H9 (cell line): ENCODE measurements around the gene STOX1. TPM values are rescaled to one million over a fixed set of nuclear protein-coding genes. Genes with fewer than 3 reads are reported as not detected.

Experiments used
- DNase-seq: peaks from one replicate; pipeline ENCODE4 v3.0.0-alpha.2; 2017
- H2AFZ ChIP-seq: one replicate; pipeline ENCODE4 v1.6.1; 2013; ENCODE audit warnings: mild to moderate bottlenecking, low read length, control low read depth, moderate library complexity
- H2AK5ac ChIP-seq: 2 replicates; pipeline ENCODE4 v1.6.1; 2013; ENCODE audit warnings: low read length, control low read depth, mixed read lengths; ENCODE audit not compliant: insufficient read length
- H2BK120ac ChIP-seq: one replicate; pipeline ENCODE4 v1.6.1; 2013; ENCODE audit warnings: low read depth, mild to moderate bottlenecking, low read length, control low read depth, inconsistent platforms; ENCODE audit not compliant: poor library complexity, severe bottlenecking
- H2BK12ac ChIP-seq: 2 replicates; pipeline ENCODE4 v1.6.1; 2013; ENCODE audit warnings: low read length, control low read depth, mixed read lengths, low read depth; ENCODE audit not compliant: insufficient read length
- H2BK15ac ChIP-seq: 2 replicates; pipeline ENCODE4 v1.6.1; 2013; ENCODE audit warnings: low read depth, low read length, control low read depth
- H2BK20ac ChIP-seq: one replicate; pipeline ENCODE4 v1.6.1; 2013; ENCODE audit warnings: low read depth, mild to moderate bottlenecking, low read length, control low read depth, inconsistent platforms; ENCODE audit not compliant: poor library complexity, severe bottlenecking
- H2BK5ac ChIP-seq: 2 replicates; pipeline ENCODE4 v1.6.1; 2013; ENCODE audit warnings: low read length, control low read depth, mixed read lengths; ENCODE audit not compliant: insufficient read length
- H3K14ac ChIP-seq: 2 replicates; pipeline ENCODE4 v1.6.1; 2013; ENCODE audit warnings: low read length, control low read depth; ENCODE audit not compliant: insufficient read depth
- H3K18ac ChIP-seq: 2 replicates; pipeline ENCODE4 v1.6.1; 2013; ENCODE audit warnings: low read depth, mild to moderate bottlenecking, mixed read lengths, low read length, control low read depth; ENCODE audit not compliant: insufficient read length
- H3K23ac ChIP-seq: 2 replicates; pipeline ENCODE4 v1.6.1; 2013; ENCODE audit warnings: low read length, control low read depth, mixed read lengths, low read depth; ENCODE audit not compliant: insufficient read length
- H3K23me2 ChIP-seq: 2 replicates; pipeline ENCODE4 v1.6.1; 2013; ENCODE audit warnings: low read depth, mild to moderate bottlenecking, mixed read lengths, low read length, control low read depth; ENCODE audit not compliant: insufficient read length, poor library complexity, severe bottlenecking
- H3K27ac ChIP-seq: 2 replicates; pipeline ENCODE4 v1.5.1; 2013; ENCODE audit warnings: low read length, control low read depth, mixed read lengths, low read depth; ENCODE audit not compliant: insufficient read length
- H3K27me3 ChIP-seq: 2 replicates; pipeline ENCODE4 v1.6.1; 2013; ENCODE audit warnings: low read length, control low read depth, inconsistent platforms; ENCODE audit not compliant: insufficient read depth
- H3K4ac ChIP-seq: 2 replicates; pipeline ENCODE4 v1.6.1; 2013; ENCODE audit warnings: low read depth, mild to moderate bottlenecking, control low read depth, inconsistent platforms, low read length, moderate library complexity
- H3K4me1 ChIP-seq: 2 replicates; pipeline ENCODE4 v1.6.1; 2013; ENCODE audit warnings: low read length, control low read depth, inconsistent platforms; ENCODE audit not compliant: insufficient read depth
- H3K4me2 ChIP-seq: 2 replicates; pipeline ENCODE4 v1.6.1; 2013; ENCODE audit warnings: low read length, control low read depth, mixed read lengths; ENCODE audit not compliant: insufficient read length, insufficient read depth
- H3K56ac ChIP-seq: 2 replicates; pipeline ENCODE4 v1.6.1; 2013; ENCODE audit warnings: low read depth, mild to moderate bottlenecking, mixed read lengths, low read length, control low read depth; ENCODE audit not compliant: insufficient read length
- H3K79me1 ChIP-seq: 2 replicates; pipeline ENCODE4 v1.6.1; 2013; ENCODE audit warnings: low read depth, mild to moderate bottlenecking, moderate library complexity, low read length, control low read depth, inconsistent platforms; ENCODE audit not compliant: insufficient read depth, poor library complexity, severe bottlenecking
- H3K79me2 ChIP-seq: 2 replicates; pipeline ENCODE4 v1.6.1; 2013; ENCODE audit warnings: low read length, control low read depth, inconsistent platforms; ENCODE audit not compliant: insufficient read depth
- H3K9ac ChIP-seq: 2 replicates; pipeline ENCODE4 v1.6.1; 2013; ENCODE audit warnings: low read length, control low read depth, mixed read lengths; ENCODE audit not compliant: insufficient read length; ENCODE audit errors: extremely low read depth
- H3K9me3 ChIP-seq: one replicate; pipeline ENCODE4 v1.6.1; 2013; ENCODE audit warnings: low read depth, low read length, inconsistent platforms; ENCODE audit not compliant: control insufficient read depth
- H3T11ph ChIP-seq: one replicate; pipeline ENCODE4 v1.6.1; 2013; ENCODE audit warnings: mild to moderate bottlenecking, low read length, control low read depth, inconsistent platforms
- H4K20me1 ChIP-seq: one replicate; pipeline ENCODE4 v1.6.1; 2013; ENCODE audit not compliant: control insufficient read depth, insufficient read length, insufficient read depth
- H4K5ac ChIP-seq: 2 replicates; pipeline ENCODE4 v1.6.1; 2013; ENCODE audit warnings: low read depth, mild to moderate bottlenecking, mixed read lengths, low read length, control low read depth; ENCODE audit not compliant: insufficient read length
- H4K8ac ChIP-seq: replicated peaks from 2 replicates; pipeline ENCODE4 v1.6.1; 2013; ENCODE audit warnings: low read length, control low read depth, mixed read lengths, low read depth; ENCODE audit not compliant: insufficient read length
- H4K91ac ChIP-seq: 2 replicates; pipeline ENCODE4 v1.6.1; 2013; ENCODE audit warnings: low read depth, mild to moderate bottlenecking, moderate library complexity, mixed read lengths, low read length, control low read depth; ENCODE audit not compliant: insufficient read length
- H3K27ac Mint-ChIP-seq, 3 experiments: 2 replicates in 2 of 3; 3 replicates in 1 of 3; pipeline ENCODE4 v1.8.0; 2020 to 2021; ENCODE audit warnings: mixed read lengths in 3 of 3, mild to moderate bottlenecking in 1 of 3, moderate library complexity in 1 of 3
- H3K27me3 Mint-ChIP-seq: 2 replicates; pipeline ENCODE4 v1.8.0; 2021; ENCODE audit warnings: low read depth, mild to moderate bottlenecking, moderate library complexity, mixed read lengths
- H3K36me3 Mint-ChIP-seq, 3 experiments: 2 replicates in 2 of 3; 3 replicates in 1 of 3; pipeline ENCODE4 v1.8.0; 2020 to 2021; ENCODE audit warnings: low read depth in 3 of 3, mixed read lengths in 3 of 3; ENCODE audit not compliant: insufficient read depth in 1 of 3
- H3K4me1 Mint-ChIP-seq, 2 experiments: 2 replicates each; pipeline ENCODE4 v1.8.0; 2020; ENCODE audit warnings: mixed read lengths in 2 of 2
- H3K4me3 Mint-ChIP-seq, 2 experiments: 2 replicates in 1 of 2; 3 replicates in 1 of 2; pipeline ENCODE4 v1.8.0; 2020 to 2021; ENCODE audit warnings: mild to moderate bottlenecking in 2 of 2, mixed read lengths in 2 of 2, moderate library complexity in 1 of 2
- H3K9me3 Mint-ChIP-seq, 2 experiments: 2 replicates in 1 of 2; 3 replicates in 1 of 2; pipeline ENCODE4 v1.8.0; 2020; ENCODE audit warnings: mild to moderate bottlenecking in 2 of 2, mixed read lengths in 2 of 2, moderate library complexity in 1 of 2
- WGBS: extraction: QIAGEN DNeasy Blood & Tissue Kit; methylation state at CpG from one replicate; pipeline ENCODE4 v1.1.7; 2013; ENCODE audit warnings: missing lambda C conversion rate, low lambda C conversion rate, mixed read lengths; ENCODE audit not compliant: insufficient read length; ENCODE audit errors: extremely low coverage; 5-methylcytosine and 5-hydroxymethylcytosine counted together
- total RNA-seq: library from RNA; stranded (reverse); gene quantifications from 2 replicates; pipeline ENCODE4 v1.2.1, GENCODE V29; 2021
- TF ChIP-seq, protein P1 (sequence below): fragments of 200-600 bp; sonication (generic); conservative IDR thresholded peaks from 3 replicates; pipeline ENCODE4 v1.8.0; 2021; ENCODE audit warnings: antibody characterized with exemption, mild to moderate bottlenecking

Gene STOX1
- total RNA-seq, 1 experiment from 2014 or later, result 5.8 TPM

DNA sequence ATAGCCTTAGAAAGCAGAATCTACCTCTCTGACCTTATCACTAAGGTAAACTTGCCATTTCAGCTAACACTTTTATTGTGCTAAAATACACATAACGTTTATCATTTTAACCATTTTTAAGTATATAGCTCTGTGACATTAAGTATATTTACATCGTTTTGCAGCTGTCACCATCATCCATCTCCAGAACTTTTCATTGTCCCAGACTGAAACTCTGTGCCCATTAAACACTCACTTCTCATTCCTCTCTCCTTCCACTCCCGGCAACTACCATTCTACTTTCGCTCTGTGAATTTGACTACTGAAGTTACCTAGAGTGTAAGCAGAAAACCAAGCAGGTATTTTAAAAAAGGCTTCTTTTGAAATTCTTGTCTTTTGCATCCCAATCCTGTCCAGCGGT lies 75.1 kb downstream of the STOX1 start:
- peaks cover 15 to 23% (median 20%) of the 10 kb centered on the region in 3 experiments; a peak in 6 of 7 replicates for H3K36me3 Mint-ChIP-seq
- H3K79me1 ChIP-seq, result no peaks in the 10 kb centered on the region
- H2BK12ac ChIP-seq, result no peak overlapping the region
- H3K9ac ChIP-seq, result no peak overlapping the region
- WGBS, result no CpG with 5 or more reads among the region's 5 CpGs
- no peak overlapping the region for H3K18ac ChIP-seq
- H4K8ac ChIP-seq, result no peak overlapping the region
- H3K56ac ChIP-seq, result no peak overlapping the region
- no peaks in the 10 kb centered on the region for H3K27me3 ChIP-seq
- no peak overlapping the region for H3K4ac ChIP-seq
- H2AFZ ChIP-seq, result no peak overlapping the region
- H4K20me1 ChIP-seq, result no peaks in the 10 kb centered on the region
- H2BK120ac ChIP-seq, result no peak overlapping the region
- H3K4me1 ChIP-seq, result no peaks in the 10 kb centered on the region
- H3K4me1 Mint-ChIP-seq, result peaks cover 20 to 22% of the 10 kb centered on the region in 2 experiments
- H3K9me3 ChIP-seq, result no peaks in the 10 kb centered on the region
- no peak overlapping the region for H4K5ac ChIP-seq
- H2AK5ac ChIP-seq, result no peak overlapping the region
- H3K9me3 Mint-ChIP-seq, result no peaks in the 10 kb centered on the region
- H3K4me2 ChIP-seq, result no peak overlapping the region
- H3K14ac ChIP-seq, result no peak overlapping the region
- no peak overlapping the region for H2BK20ac ChIP-seq
- peak overlapping the region; percentile 93 to 96 for H3K4me3 Mint-ChIP-seq
- H4K91ac ChIP-seq, result no peak overlapping the region
- no peak overlapping the region for H3K27ac ChIP-seq
- H3K27ac Mint-ChIP-seq, result no peak overlapping the region
- TF ChIP-seq, protein P1, sequence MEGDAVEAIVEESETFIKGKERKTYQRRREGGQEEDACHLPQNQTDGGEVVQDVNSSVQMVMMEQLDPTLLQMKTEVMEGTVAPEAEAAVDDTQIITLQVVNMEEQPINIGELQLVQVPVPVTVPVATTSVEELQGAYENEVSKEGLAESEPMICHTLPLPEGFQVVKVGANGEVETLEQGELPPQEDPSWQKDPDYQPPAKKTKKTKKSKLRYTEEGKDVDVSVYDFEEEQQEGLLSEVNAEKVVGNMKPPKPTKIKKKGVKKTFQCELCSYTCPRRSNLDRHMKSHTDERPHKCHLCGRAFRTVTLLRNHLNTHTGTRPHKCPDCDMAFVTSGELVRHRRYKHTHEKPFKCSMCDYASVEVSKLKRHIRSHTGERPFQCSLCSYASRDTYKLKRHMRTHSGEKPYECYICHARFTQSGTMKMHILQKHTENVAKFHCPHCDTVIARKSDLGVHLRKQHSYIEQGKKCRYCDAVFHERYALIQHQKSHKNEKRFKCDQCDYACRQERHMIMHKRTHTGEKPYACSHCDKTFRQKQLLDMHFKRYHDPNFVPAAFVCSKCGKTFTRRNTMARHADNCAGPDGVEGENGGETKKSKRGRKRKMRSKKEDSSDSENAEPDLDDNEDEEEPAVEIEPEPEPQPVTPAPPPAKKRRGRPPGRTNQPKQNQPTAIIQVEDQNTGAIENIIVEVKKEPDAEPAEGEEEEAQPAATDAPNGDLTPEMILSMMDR, result no peak
- H2BK15ac ChIP-seq, result no peak overlapping the region
- no peak for DNase-seq
- H3K79me2 ChIP-seq, result peaks cover 8% of the 10 kb centered on the region; the same call in 1 of the 2 replicates
- no peak overlapping the region for H3T11ph ChIP-seq
- H3K23ac ChIP-seq, result no peak overlapping the region
- peaks cover 2% of the 10 kb centered on the region for H3K27me3 Mint-ChIP-seq
- peaks cover 9% of the 10 kb centered on the region for H3K23me2 ChIP-seq
- H2BK5ac ChIP-seq, result no peak overlapping the region
